G401 (cell line): ENCODE results near the gene C10orf88. TPM values are rescaled to one million over a fixed set of nuclear protein-coding genes. Genes with fewer than 3 reads are reported as not detected.

ENCODE experiments used
- DNase-seq: peaks from one replicate; pipeline ENCODE4 v3.0.0-alpha.2; 2015; ENCODE audit warnings: low spot score
- in situ Hi-C: cut with HindIII; loops from 2 replicates; pipeline ENCODE4 v1.10.0; 2016; ENCODE audit warnings: low sequenced_read_pairs, mixed read lengths
- total RNA-seq: library from RNA; depleted of rRNA; stranded (reverse); fragments of >200 nt; shearing (Covaris generic); gene quantifications from 2 replicates; pipeline ENCODE4 v1.2.3, GENCODE V29; 2014; rRNA removed

C10orf88 gene
- total RNA-seq, result 7.8 and 7.9 TPM in 2 replicates

GRCh38 chr10:122953902-122954730 is at the start of gene C10orf88:
Gene C10orf88 (minus strand): TSS chr10:122954227. CDS start chr10:122954178, 49 bp downstream.
- in situ Hi-C loops, result no loop called here
- DNase-seq, result peak; percentile 97

- no peak for DNase-seq
- in situ Hi-C loops, result no loop called here
Measured at GRCh38 chr10:123001370-123001769, 47.3 kb upstream of the C10orf88 start.

GRCh38 chr10:123000155-123000554 is 46.1 kb upstream of the C10orf88 start:
- DNase-seq, result no peak
- in situ Hi-C loops, result no loop called here

- no peak for DNase-seq
- in situ Hi-C loops, result no loop called here
Measured at GRCh38 chr10:122999347-122999746, 45.3 kb upstream of the C10orf88 start.

GRCh38 chr10:122998934-122999333 is 44.9 kb upstream of the C10orf88 start:
- no peak for DNase-seq
- in situ Hi-C loops, result no loop called here

GRCh38 chr10:122998360-122998917 is 44.4 kb upstream of the C10orf88 start:
- DNase-seq, result no peak
- in situ Hi-C loops, result no loop called here

- in situ Hi-C loops, result no loop called here
- DNase-seq, result no peak
Measured at GRCh38 chr10:122997864-122998263, 43.8 kb upstream of the C10orf88 start.

- in situ Hi-C loops, result no loop called here
- no peak for DNase-seq
Measured at GRCh38 chr10:122995936-122996335, 41.9 kb upstream of the C10orf88 start.

GRCh38 chr10:122993797-122994336 is 39.8 kb upstream of the C10orf88 start:
- no peak for DNase-seq
- in situ Hi-C loops, result no loop called here

GRCh38 chr10:122992031-122992585 is 38.1 kb upstream of the C10orf88 start:
- no peak for DNase-seq
- in situ Hi-C loops, result no loop called here

GRCh38 chr10:122990278-122990677 is 36.3 kb upstream of the C10orf88 start:
- DNase-seq, result no peak
- in situ Hi-C loops, result no loop called here

- DNase-seq, result no peak
- in situ Hi-C loops, result no loop called here
Measured at GRCh38 chr10:122988501-122988900, 34.5 kb upstream of the C10orf88 start.

GRCh38 chr10:122986335-122986734 is 32.3 kb upstream of the C10orf88 start:
- in situ Hi-C loops, result no loop called here
- DNase-seq, result no peak

- DNase-seq, result no peak
- in situ Hi-C loops, result no loop called here
Measured at GRCh38 chr10:122984708-122985107, 30.7 kb upstream of the C10orf88 start.

- DNase-seq, result no peak
- in situ Hi-C loops, result no loop called here
Measured at GRCh38 chr10:122983898-122984297, 29.9 kb upstream of the C10orf88 start.

GRCh38 chr10:122981066-122981464 is 27.0 kb upstream of the C10orf88 start:
- peak; percentile 33 for DNase-seq
- in situ Hi-C loops, result no loop called here

- in situ Hi-C loops, result no loop called here
Measured at GRCh38 chr10:122980209-122981065, 26.4 kb upstream of the C10orf88 start, which contains the start of gene PSTK. Gene PSTK (plus strand): TSS chr10:122980401. CDS start chr10:122980480, 79 bp downstream.

GRCh38 chr10:122974543-122975064 is 20.6 kb upstream of the C10orf88 start:
- no peak for DNase-seq
- in situ Hi-C loops, result no loop called here

More at GRCh38 chr10:122980209-122981065, 26.4 kb upstream of the C10orf88 start, which contains the start of gene PSTK:
- peak; percentile 90 for DNase-seq

- no peak for DNase-seq
- in situ Hi-C loops, result no loop called here
Measured at GRCh38 chr10:122974023-122974422, 20.0 kb upstream of the C10orf88 start.
